Liver (tissue), 9 donors: ENCODE measurements around the gene TEDC1. TPM values are rescaled to one million over a fixed set of nuclear protein-coding genes. Genes with fewer than 3 reads are reported as not detected.

ENCODE experiments used
- DNase-seq: peaks from one replicate; pipeline ENCODE4 v3.0.0-alpha.2; 2017; ENCODE audit warnings: low spot score
- H3K27ac ChIP-seq, 2 donors: one replicate each; pipeline ENCODE4 v1.7.0; 2013; ENCODE audit warnings: inconsistent platforms in 2 of 2, low read length in 2 of 2, control low read depth in 1 of 2, low read depth in 1 of 2, mild to moderate bottlenecking in 1 of 2
- H3K27me3 ChIP-seq, 4 donors: one replicate each; pipeline versions ENCODE4 v1.6.1 to v1.7.0; 2013; ENCODE audit warnings: low read length in 3 of 4, inconsistent platforms in 1 of 4, mild to moderate bottlenecking in 1 of 4, moderate library complexity in 1 of 4; ENCODE audit not compliant: control insufficient read depth in 4 of 4, insufficient read depth in 4 of 4
- H3K36me3 ChIP-seq, 4 donors: one replicate each; pipeline versions ENCODE4 v1.6.1 to v1.7.0; 2013; ENCODE audit warnings: low read length in 3 of 4, mild to moderate bottlenecking in 3 of 4, low read depth in 1 of 4, moderate library complexity in 1 of 4; ENCODE audit not compliant: control insufficient read depth in 4 of 4, insufficient read depth in 3 of 4
- H3K4me1 ChIP-seq, 4 donors: one replicate each; pipeline versions ENCODE4 v1.6.1 to v1.7.0; 2013; ENCODE audit warnings: low read length in 3 of 4, mild to moderate bottlenecking in 3 of 4, moderate library complexity in 1 of 4; ENCODE audit not compliant: control insufficient read depth in 4 of 4, insufficient read depth in 4 of 4
- H3K4me3 ChIP-seq, 3 donors: one replicate each; pipeline versions ENCODE4 v1.6.1 to v1.7.0; 2013; ENCODE audit warnings: low read length in 3 of 3, control low read depth in 1 of 3, low read depth in 1 of 3, mild to moderate bottlenecking in 1 of 3
- H3K9ac ChIP-seq, 2 donors: one replicate each; pipeline ENCODE4 v1.7.0; 2013; ENCODE audit warnings: low read length in 2 of 2, mild to moderate bottlenecking in 2 of 2, moderate library complexity in 2 of 2, control low read depth in 1 of 2, low read depth in 1 of 2
- H3K9me3 ChIP-seq, 4 donors: one replicate each; pipeline versions ENCODE4 v1.6.1 to v1.7.0; 2013; ENCODE audit warnings: low read length in 3 of 4; ENCODE audit not compliant: control insufficient read depth in 4 of 4
- EGR1 ChIP-seq, 2 donors: IDR thresholded peaks; 2 replicates each; pipeline ENCODE4 v1.6.1; 2016 to 2018; ENCODE audit warnings: antibody characterized with exemption in 2 of 2, low read depth in 2 of 2
- FOXA1 ChIP-seq: IDR thresholded peaks from 2 replicates; pipeline ENCODE4 v1.6.1; 2016; ENCODE audit warnings: antibody characterized with exemption
- FOXA2 ChIP-seq: IDR thresholded peaks from 2 replicates; pipeline ENCODE4 v1.6.1; 2016; ENCODE audit warnings: antibody characterized with exemption
- GABPA ChIP-seq, 2 donors: IDR thresholded peaks in 1 of 2; conservative IDR thresholded peaks in 1 of 2; 2 replicates each; pipeline ENCODE4 v1.6.1; 2016; ENCODE audit warnings: antibody characterized with exemption in 2 of 2, mild to moderate bottlenecking in 1 of 2, moderate library complexity in 1 of 2
- HNF4A ChIP-seq, 2 donors: conservative IDR thresholded peaks; 2 replicates each; pipeline ENCODE4 v1.6.1; 2016; ENCODE audit warnings: antibody characterized with exemption in 2 of 2, mild to moderate bottlenecking in 2 of 2
- HNF4G ChIP-seq: IDR thresholded peaks from 2 replicates; pipeline ENCODE4 v1.6.1; 2016; ENCODE audit warnings: antibody characterized with exemption
- JUND ChIP-seq, 2 donors: IDR thresholded peaks; 2 replicates each; pipeline ENCODE4 v1.6.1; 2016; ENCODE audit warnings: antibody characterized with exemption in 2 of 2
- NR2F2 ChIP-seq: IDR thresholded peaks from 2 replicates; pipeline ENCODE4 v1.6.1; 2016; ENCODE audit warnings: antibody characterized with exemption
- RAD21 ChIP-seq, 2 donors: IDR thresholded peaks; 2 replicates each; pipeline ENCODE4 v1.6.1; 2016; ENCODE audit warnings: antibody characterized with exemption in 2 of 2, mild to moderate bottlenecking in 2 of 2
- RXRA ChIP-seq, 2 donors: IDR thresholded peaks; 2 replicates each; pipeline ENCODE4 v1.6.1; 2017 to 2018; ENCODE audit warnings: antibody characterized with exemption in 2 of 2, mild to moderate bottlenecking in 1 of 2
- SP1 ChIP-seq: IDR thresholded peaks from 2 replicates; pipeline ENCODE4 v1.6.1; 2018; ENCODE audit warnings: antibody characterized with exemption, mild to moderate bottlenecking
- TAF1 ChIP-seq: conservative IDR thresholded peaks from 2 replicates; pipeline ENCODE4 v1.6.1; 2016; ENCODE audit warnings: antibody characterized with exemption, mild to moderate bottlenecking
- YY1 ChIP-seq: IDR thresholded peaks from 2 replicates; pipeline ENCODE4 v1.6.1; 2016; ENCODE audit warnings: antibody characterized with exemption, mild to moderate bottlenecking
- WGBS: extraction: QIAGEN DNeasy Blood & Tissue Kit; methylation state at CpG from one replicate; pipeline ENCODE4 v1.1.7; 2013; 5-methylcytosine and 5-hydroxymethylcytosine counted together
- polyA plus RNA-seq, 2 donors: library from polyadenylated mRNA; stranded (reverse) in 1 of 2; unstranded in 1 of 2; fragments of 200-250 nt in 1 of 2; fragments of >200 nt in 1 of 2; fragmentation: Nextera tagmentation in 1 of 2; extraction: Ambion mirVana in 1 of 2; gene quantifications; one replicate each; pipeline versions ENCODE4 v1.2.1 to v1.2.3, GENCODE V29; 2013 to 2015
- total RNA-seq, 2 donors: library from RNA; depleted of rRNA; stranded (reverse); fragments of >200 nt; gene quantifications; one replicate each; pipeline ENCODE4 v1.2.3, GENCODE V29; 2014
- TF ChIP-seq, protein P1 (sequence below): IDR thresholded peaks from 2 replicates; pipeline ENCODE4 v1.6.1; 2016; ENCODE audit warnings: antibody characterized with exemption
- TF ChIP-seq, protein P2 (sequence below): IDR thresholded peaks from 2 replicates; pipeline ENCODE4 v1.6.1; 2016; ENCODE audit warnings: antibody characterized with exemption
- TF ChIP-seq, protein P3 (sequence below): IDR thresholded peaks from 2 replicates; pipeline ENCODE4 v1.6.1; 2016; ENCODE audit warnings: antibody characterized with exemption, mild to moderate bottlenecking
- TF ChIP-seq, protein P4 (sequence below): fragments of 150-350 bp; IDR thresholded peaks from 2 replicates; pipeline ENCODE4 v1.5.1; 2017; ENCODE audit warnings: improper control_type of control experiment, low read depth, low read length; ENCODE audit not compliant: missing input control
- TF ChIP-seq, protein P5 (sequence below): IDR thresholded peaks from 2 replicates; pipeline ENCODE4 v1.6.1; 2016; ENCODE audit warnings: antibody characterized with exemption
- donor health status: healthy.
- donor health status: healthy.
- donor health status: healthy.
- donor health status: healthy.
- donor health status: healthy.

Gene TEDC1
- total and polyA plus RNA-seq, 4 donors: 0.97 to 7.5 (median 3.2) TPM

DNA sequence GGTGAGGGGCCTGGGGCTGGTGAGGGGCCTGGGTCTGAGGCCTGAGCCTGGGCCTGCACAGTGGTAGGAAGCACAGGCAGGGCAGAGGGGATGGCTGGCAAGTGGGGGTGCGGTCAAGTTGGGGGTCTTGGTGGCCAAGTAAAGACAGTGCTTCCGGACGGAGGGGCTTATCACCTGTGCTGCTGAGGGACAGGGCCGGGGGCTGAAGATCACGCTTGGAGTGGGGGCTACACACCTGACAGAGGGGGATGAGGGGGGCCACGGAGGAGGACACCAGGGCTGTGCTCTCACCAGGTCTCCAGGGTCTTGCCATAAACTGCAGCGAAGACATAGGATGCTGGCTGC is 12.2 kb downstream of the TEDC1 start:
- Histone ChIP-seq H3K27me3 (no peaks in the 10 kb centered on the region), H3K4me3 (no peak overlapping the region), H3K27ac (no peak overlapping the region), H3K9ac (no peak overlapping the region), H3K36me3 (no peaks in the 10 kb centered on the region), H3K9me3 (no peaks in the 10 kb centered on the region), H3K4me1 (peaks cover 0 to 9% (median 5%) of the 10 kb centered on the region in 4 donors)
- TF ChIP-seq, protein P1, sequence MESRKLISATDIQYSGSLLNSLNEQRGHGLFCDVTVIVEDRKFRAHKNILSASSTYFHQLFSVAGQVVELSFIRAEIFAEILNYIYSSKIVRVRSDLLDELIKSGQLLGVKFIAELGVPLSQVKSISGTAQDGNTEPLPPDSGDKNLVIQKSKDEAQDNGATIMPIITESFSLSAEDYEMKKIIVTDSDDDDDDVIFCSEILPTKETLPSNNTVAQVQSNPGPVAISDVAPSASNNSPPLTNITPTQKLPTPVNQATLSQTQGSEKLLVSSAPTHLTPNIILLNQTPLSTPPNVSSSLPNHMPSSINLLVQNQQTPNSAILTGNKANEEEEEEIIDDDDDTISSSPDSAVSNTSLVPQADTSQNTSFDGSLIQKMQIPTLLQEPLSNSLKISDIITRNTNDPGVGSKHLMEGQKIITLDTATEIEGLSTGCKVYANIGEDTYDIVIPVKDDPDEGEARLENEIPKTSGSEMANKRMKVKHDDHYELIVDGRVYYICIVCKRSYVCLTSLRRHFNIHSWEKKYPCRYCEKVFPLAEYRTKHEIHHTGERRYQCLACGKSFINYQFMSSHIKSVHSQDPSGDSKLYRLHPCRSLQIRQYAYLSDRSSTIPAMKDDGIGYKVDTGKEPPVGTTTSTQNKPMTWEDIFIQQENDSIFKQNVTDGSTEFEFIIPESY: no peak
- TF ChIP-seq HNF4A (conservative IDR thresholded peaks at IDR 0.05) (no peak), RAD21 (IDR thresholded peaks at IDR 0.05) (no peak), HNF4G (no peak), RXRA (IDR thresholded peaks at IDR 0.05) (no peak), FOXA1 (no peak), NR2F2 (no peak), SP1 (no peak), JUND (IDR thresholded peaks at IDR 0.05) (no peak)
- TF ChIP-seq, protein P2, sequence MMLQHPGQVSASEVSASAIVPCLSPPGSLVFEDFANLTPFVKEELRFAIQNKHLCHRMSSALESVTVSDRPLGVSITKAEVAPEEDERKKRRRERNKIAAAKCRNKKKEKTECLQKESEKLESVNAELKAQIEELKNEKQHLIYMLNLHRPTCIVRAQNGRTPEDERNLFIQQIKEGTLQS: no peak
- DNase-seq: no peak
- WGBS: 92% methylated on average over 7 of the region's 7 CpGs

DNA sequence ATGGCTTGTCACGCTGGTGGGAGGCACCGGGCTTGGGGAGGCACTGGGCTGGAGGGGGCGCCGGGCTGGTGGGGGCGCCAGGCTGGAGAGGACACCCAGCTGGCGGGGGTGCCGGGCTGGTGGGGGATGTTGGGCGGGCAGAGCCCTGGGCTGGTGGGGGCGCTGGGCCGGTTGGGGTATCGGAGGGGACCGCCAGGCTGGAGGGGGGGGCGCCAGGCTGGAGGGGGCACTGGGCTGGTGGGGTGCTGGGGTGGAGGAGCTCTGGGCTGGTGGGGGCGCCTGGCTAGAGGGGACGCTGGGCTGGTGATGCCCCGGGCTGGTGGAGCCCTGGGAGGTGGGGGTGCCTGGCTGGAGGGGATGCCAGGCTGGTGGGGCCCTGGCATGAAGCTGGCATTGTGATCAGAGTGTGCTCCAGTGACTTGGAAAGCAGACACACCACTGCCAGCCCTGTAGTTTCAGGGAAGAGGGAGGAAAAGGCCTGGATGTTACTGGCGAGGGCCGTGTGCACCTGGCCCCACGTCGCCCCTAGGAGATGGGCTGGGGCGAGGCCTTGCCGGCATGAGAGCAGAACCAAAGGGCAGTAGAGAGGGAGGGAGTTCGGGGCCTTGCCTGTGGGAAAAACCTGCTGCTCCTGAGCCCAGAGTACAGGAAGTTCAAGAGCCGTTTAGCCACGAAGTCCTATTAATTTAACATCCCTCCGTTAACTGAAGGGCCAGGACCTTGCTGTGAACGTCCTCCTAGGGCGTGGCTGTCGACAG is 13.1 kb downstream of the TEDC1 start:
- no peak for DNase-seq
- Histone ChIP-seq H3K27me3 (no peaks in the 10 kb centered on the region), H3K4me3 (no peak overlapping the region), H3K4me1 (peaks cover 0 to under 1% (median 0%) of the 10 kb centered on the region in 4 donors), H3K9me3 (no peaks in the 10 kb centered on the region), H3K36me3 (no peaks in the 10 kb centered on the region), H3K9ac (no peak overlapping the region), H3K27ac (no peak overlapping the region)
- TF ChIP-seq SP1 (no peak), HNF4A (conservative IDR thresholded peaks at IDR 0.05) (no peak), FOXA2 (no peak), JUND (IDR thresholded peaks at IDR 0.05) (no peak), GABPA (IDR thresholded peaks at IDR 0.05 in 1 of 2, conservative IDR thresholded peaks at IDR 0.05 in 1 of 2) (no peak), RXRA (IDR thresholded peaks at IDR 0.05) (no peak), NR2F2 (no peak), TAF1 (no peak), HNF4G (no peak), EGR1 (IDR thresholded peaks at IDR 0.05; ENCODE audit: low read depth in 2 of 2) (no peak), RAD21 (IDR thresholded peaks at IDR 0.05) (no peak), YY1 (no peak), FOXA1 (no peak)
- TF ChIP-seq, protein P3, sequence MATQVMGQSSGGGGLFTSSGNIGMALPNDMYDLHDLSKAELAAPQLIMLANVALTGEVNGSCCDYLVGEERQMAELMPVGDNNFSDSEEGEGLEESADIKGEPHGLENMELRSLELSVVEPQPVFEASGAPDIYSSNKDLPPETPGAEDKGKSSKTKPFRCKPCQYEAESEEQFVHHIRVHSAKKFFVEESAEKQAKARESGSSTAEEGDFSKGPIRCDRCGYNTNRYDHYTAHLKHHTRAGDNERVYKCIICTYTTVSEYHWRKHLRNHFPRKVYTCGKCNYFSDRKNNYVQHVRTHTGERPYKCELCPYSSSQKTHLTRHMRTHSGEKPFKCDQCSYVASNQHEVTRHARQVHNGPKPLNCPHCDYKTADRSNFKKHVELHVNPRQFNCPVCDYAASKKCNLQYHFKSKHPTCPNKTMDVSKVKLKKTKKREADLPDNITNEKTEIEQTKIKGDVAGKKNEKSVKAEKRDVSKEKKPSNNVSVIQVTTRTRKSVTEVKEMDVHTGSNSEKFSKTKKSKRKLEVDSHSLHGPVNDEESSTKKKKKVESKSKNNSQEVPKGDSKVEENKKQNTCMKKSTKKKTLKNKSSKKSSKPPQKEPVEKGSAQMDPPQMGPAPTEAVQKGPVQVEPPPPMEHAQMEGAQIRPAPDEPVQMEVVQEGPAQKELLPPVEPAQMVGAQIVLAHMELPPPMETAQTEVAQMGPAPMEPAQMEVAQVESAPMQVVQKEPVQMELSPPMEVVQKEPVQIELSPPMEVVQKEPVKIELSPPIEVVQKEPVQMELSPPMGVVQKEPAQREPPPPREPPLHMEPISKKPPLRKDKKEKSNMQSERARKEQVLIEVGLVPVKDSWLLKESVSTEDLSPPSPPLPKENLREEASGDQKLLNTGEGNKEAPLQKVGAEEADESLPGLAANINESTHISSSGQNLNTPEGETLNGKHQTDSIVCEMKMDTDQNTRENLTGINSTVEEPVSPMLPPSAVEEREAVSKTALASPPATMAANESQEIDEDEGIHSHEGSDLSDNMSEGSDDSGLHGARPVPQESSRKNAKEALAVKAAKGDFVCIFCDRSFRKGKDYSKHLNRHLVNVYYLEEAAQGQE: no peak
- TF ChIP-seq, protein P4, sequence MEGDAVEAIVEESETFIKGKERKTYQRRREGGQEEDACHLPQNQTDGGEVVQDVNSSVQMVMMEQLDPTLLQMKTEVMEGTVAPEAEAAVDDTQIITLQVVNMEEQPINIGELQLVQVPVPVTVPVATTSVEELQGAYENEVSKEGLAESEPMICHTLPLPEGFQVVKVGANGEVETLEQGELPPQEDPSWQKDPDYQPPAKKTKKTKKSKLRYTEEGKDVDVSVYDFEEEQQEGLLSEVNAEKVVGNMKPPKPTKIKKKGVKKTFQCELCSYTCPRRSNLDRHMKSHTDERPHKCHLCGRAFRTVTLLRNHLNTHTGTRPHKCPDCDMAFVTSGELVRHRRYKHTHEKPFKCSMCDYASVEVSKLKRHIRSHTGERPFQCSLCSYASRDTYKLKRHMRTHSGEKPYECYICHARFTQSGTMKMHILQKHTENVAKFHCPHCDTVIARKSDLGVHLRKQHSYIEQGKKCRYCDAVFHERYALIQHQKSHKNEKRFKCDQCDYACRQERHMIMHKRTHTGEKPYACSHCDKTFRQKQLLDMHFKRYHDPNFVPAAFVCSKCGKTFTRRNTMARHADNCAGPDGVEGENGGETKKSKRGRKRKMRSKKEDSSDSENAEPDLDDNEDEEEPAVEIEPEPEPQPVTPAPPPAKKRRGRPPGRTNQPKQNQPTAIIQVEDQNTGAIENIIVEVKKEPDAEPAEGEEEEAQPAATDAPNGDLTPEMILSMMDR: no peak
- TF ChIP-seq, protein P1: no peak
- TF ChIP-seq, protein P2: no peak
- TF ChIP-seq, protein P5, sequence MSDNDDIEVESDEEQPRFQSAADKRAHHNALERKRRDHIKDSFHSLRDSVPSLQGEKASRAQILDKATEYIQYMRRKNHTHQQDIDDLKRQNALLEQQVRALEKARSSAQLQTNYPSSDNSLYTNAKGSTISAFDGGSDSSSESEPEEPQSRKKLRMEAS: no peak
- WGBS: 79% methylated on average over 29 of the region's 29 CpGs
